ENCODE data around the gene RPA4. TPM values are rescaled to one million over a fixed set of nuclear protein-coding genes. Genes with fewer than 3 reads are reported as not detected.

RPA4 gene
- total and polyA plus RNA-seq, 10 of the 15 experiments (the other 5 are each of a cell fraction or from before 2014, with no cell fraction given), result 0.20 to 1.3 (median 0.43) TPM

- in situ Hi-C loops (cut with MboI), result no loop called here
- no peak overlapping the region; the same call in 1 of the 2 replicates for H3K27ac ChIP-seq (ENCODE audit: control insufficient read depth, insufficient read depth)
- intact Hi-C loops (cut with micrococcal nuclease; ENCODE audit: unreplicated experiment), result no loop called here
- H3K4me1 ChIP-seq (ENCODE audit: control insufficient read depth, insufficient read depth, low read length), result no peaks in the 10 kb centered on the region
- RAD21 ChIA-PET (ENCODE audit: unreplicated experiment), result no interaction called here
- no peak for FAIRE-seq
- 0% methylated on average over 1 of the region's 1 CpG for WGBS (ENCODE audit: insufficient coverage, insufficient replicate concordance, low lambda C conversion rate, missing lambda C conversion rate)
- TF ChIP-seq ESRRA (IDR thresholded peaks at IDR 0.05; ENCODE audit: low read length), result no peak
- TF ChIP-seq RUNX3 (IDR thresholded peaks at IDR 0.05; ENCODE audit: low read length), result no peak
- no peak for TF ChIP-seq MEF2A (IDR thresholded peaks at IDR 0.05; ENCODE audit: insufficient read depth, low read depth, low read length)
- no peak for TF ChIP-seq MXI1 (IDR thresholded peaks at IDR 0.05; ENCODE audit: low read depth, low read length)
- TF ChIP-seq CBX5 (IDR thresholded peaks at IDR 0.05; ENCODE audit: low read depth), result no peak
- TF ChIP-seq NFIC (IDR thresholded peaks at IDR 0.05; ENCODE audit: low read depth, low read length), result no peak
- no peak for TF ChIP-seq PAX5 (IDR thresholded peaks at IDR 0.05; ENCODE audit: borderline replicate concordance, low read depth, low read length)
- TF ChIP-seq ATF3 (IDR thresholded peaks at IDR 0.05; ENCODE audit: borderline replicate concordance, extremely low read depth, low read depth, low read length), result no peak
- H3K4me2 ChIP-seq (ENCODE audit: control insufficient read depth, insufficient read depth), result peak overlapping the region; percentile 25; the same call in 1 of the 2 replicates
- no peak overlapping the region for H3K4me3 ChIP-seq
- SMC1A ChIA-PET (ENCODE audit: uncharacterized antibody, unreplicated experiment), result interaction anchor here (0.8 to 2.6 kb wide), 3 partner anchors 10 to 123 kb away, joined by 3 to 15 read pairs (median 3); no protein-coding TSS in a partner anchor
- CTCF ChIA-PET, result no interaction called here
- no peak overlapping the region for H2AFZ ChIP-seq (ENCODE audit: control insufficient read depth, low read depth, low read length)
- no peak overlapping the region for H3K9ac ChIP-seq (ENCODE audit: control insufficient read depth, insufficient read depth, low read length)
- POLR2A ChIA-PET, result no interaction called here
- DNase-seq (ENCODE audit: low read depth, low spot score), result no peak
- H3K27me3 ChIP-seq (replicated peaks in 1 of 2; ENCODE audit: control insufficient read depth in 2 of 2, insufficient read depth in 2 of 2, low read length in 1 of 2), result no peaks in the 10 kb centered on the region
- H3K9me3 ChIP-seq (replicated peaks; ENCODE audit: control insufficient read depth, insufficient read depth, low read length), result no peaks in the 10 kb centered on the region; the same call in 2 of the 3 replicates
- H3K79me2 ChIP-seq (ENCODE audit: control insufficient read depth, insufficient read depth, low read length), result no peaks in the 10 kb centered on the region; the same call in 1 of the 2 replicates
- no TSS peak for BruUV-seq (replicated peaks)
- ATAC-seq, result 0 out of 3 replicates have a peak, but pooled peaks have one; percentile 9
- no peaks in the 10 kb centered on the region for H3K36me3 ChIP-seq (ENCODE audit: control insufficient read depth in 2 of 2, insufficient read depth in 2 of 2, low read length in 1 of 2)
- no peaks in the 10 kb centered on the region for H4K20me1 ChIP-seq (ENCODE audit: control insufficient read depth, insufficient read depth)
Measured at GRCh38 chrX:96838537-96838936, 45.2 kb upstream of the RPA4 start.

GRCh38 chrX:96841325-96841724 is 42.4 kb upstream of the RPA4 start:
- TF ChIP-seq CBX3 (IDR thresholded peaks at IDR 0.05; ENCODE audit: borderline replicate concordance, low read depth) (no peak), SIX5 (IDR thresholded peaks at IDR 0.05; ENCODE audit: low read depth, low read length, severe bottlenecking) (no peak), IKZF1 (conservative IDR thresholded peaks at IDR 0.05) (no peak), RAD51 (IDR thresholded peaks at IDR 0.05) (no peak), HSF1 (IDR thresholded peaks at IDR 0.05; ENCODE audit: low read depth, low read length) (no peak), ATF2 (IDR thresholded peaks at IDR 0.05; ENCODE audit: low read length) (no peak), POLR2A (IDR thresholded peaks at IDR 0.05; ENCODE audit: low read depth, low read length) (no peak)
- ChIA-PET POLR2A (no interaction called here), SMC1A (ENCODE audit: uncharacterized antibody, unreplicated experiment) (no interaction called here), RAD21 (ENCODE audit: unreplicated experiment) (no interaction called here), CTCF (no interaction called here)
- ATAC-seq (no peak), FAIRE-seq (no peak), DNase-seq (ENCODE audit: low read depth, low spot score) (no peak)
- no peaks in the 10 kb centered on the region for H3K4me1 ChIP-seq (ENCODE audit: control insufficient read depth, insufficient read depth, low read length)
- H3K4me3 ChIP-seq, result no peak overlapping the region
- H4K20me1 ChIP-seq (ENCODE audit: control insufficient read depth, insufficient read depth), result no peaks in the 10 kb centered on the region
- H3K4me2 ChIP-seq (ENCODE audit: control insufficient read depth, insufficient read depth), result no peak overlapping the region
- H3K36me3 ChIP-seq (ENCODE audit: control insufficient read depth in 2 of 2, insufficient read depth in 2 of 2, low read length in 1 of 2), result no peaks in the 10 kb centered on the region
- intact Hi-C loops (cut with micrococcal nuclease; ENCODE audit: unreplicated experiment) (no loop called here), in situ Hi-C loops (cut with MboI) (no loop called here)
- no peaks in the 10 kb centered on the region; the same call in 2 of the 3 replicates for H3K9me3 ChIP-seq (replicated peaks; ENCODE audit: control insufficient read depth, insufficient read depth, low read length)
- no peak overlapping the region for H2AFZ ChIP-seq (ENCODE audit: control insufficient read depth, low read depth, low read length)
- no TSS peak for BruUV-seq (replicated peaks)
- H3K79me2 ChIP-seq (ENCODE audit: control insufficient read depth, insufficient read depth, low read length), result no peaks in the 10 kb centered on the region; the same call in 1 of the 2 replicates
- no peak overlapping the region for H3K27ac ChIP-seq (ENCODE audit: control insufficient read depth, insufficient read depth)
- H3K27me3 ChIP-seq (replicated peaks in 1 of 2; ENCODE audit: control insufficient read depth in 2 of 2, insufficient read depth in 2 of 2, low read length in 1 of 2), result no peaks in the 10 kb centered on the region
- no peak overlapping the region for H3K9ac ChIP-seq (ENCODE audit: control insufficient read depth, insufficient read depth, low read length)
- WGBS (ENCODE audit: insufficient coverage, insufficient replicate concordance, low lambda C conversion rate, missing lambda C conversion rate), result 38% methylated on average over 1 of the region's 1 CpG
